GM13976 (cell line): ENCODE data around the gene COX6A1.
"Not testable (repeated sequence)": the region's sequence is repeated elsewhere in the genome, so short reads cannot be mapped to it uniquely, and the experiment has no call there.

ENCODE experiments used
- DNase-seq: peaks from one replicate; pipeline ENCODE4 v3.0.0; 2012; ENCODE audit warnings: low spot score
- CTCF ChIP-seq: IDR thresholded peaks from 2 replicates; pipeline ENCODE4 v1.5.1; 2012; ENCODE audit warnings: borderline replicate concordance, mild to moderate bottlenecking; ENCODE audit not compliant: insufficient read depth; ENCODE audit errors: extremely low read depth, missing control alignments, control extremely low read depth
- in situ Hi-C: fragments of 300-500 bp; cut with MboI; formaldehyde crosslinking; loops from one replicate; pipeline ENCODE4 v1.12.0; 2022; ENCODE audit warnings: low sequenced_read_pairs, mixed read lengths, inconsistent platforms; ENCODE audit not compliant: unreplicated experiment

The COX6A1 gene

DNA sequence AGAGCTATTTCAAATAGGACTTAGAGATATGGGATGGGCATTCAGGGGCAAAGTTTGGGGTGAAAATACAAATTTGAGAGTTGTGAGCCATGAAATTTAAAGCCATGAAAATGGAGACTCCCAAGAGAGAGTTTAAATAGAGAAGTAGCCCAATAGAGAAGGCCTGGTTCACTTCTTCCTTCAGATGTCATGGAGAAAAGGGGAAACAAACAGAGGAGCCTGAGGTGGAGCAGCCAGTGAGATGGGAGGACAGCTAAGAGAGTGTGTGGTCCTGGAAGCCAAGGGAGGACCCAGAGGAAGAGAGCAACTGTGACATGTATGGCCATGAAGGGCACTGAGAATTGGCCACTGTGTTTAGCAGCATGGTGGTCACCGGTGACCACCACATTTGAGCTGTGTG, 45.7 kb downstream of the COX6A1 start:
- no peak for DNase-seq
- in situ Hi-C loops: no loop called here
- TF ChIP-seq CTCF: no peak

- no peak for DNase-seq
- in situ Hi-C loops: no loop called here
- no peak for TF ChIP-seq CTCF
These were observed 48.3 kb downstream of the COX6A1 start for GRCh38 chr12:120485961-120486881.

- DNase-seq, in situ Hi-C loops: not testable (repeated sequence)
These were observed 49.6 kb downstream of the COX6A1 start for GRCh38 chr12:120487552-120487951.

DNA sequence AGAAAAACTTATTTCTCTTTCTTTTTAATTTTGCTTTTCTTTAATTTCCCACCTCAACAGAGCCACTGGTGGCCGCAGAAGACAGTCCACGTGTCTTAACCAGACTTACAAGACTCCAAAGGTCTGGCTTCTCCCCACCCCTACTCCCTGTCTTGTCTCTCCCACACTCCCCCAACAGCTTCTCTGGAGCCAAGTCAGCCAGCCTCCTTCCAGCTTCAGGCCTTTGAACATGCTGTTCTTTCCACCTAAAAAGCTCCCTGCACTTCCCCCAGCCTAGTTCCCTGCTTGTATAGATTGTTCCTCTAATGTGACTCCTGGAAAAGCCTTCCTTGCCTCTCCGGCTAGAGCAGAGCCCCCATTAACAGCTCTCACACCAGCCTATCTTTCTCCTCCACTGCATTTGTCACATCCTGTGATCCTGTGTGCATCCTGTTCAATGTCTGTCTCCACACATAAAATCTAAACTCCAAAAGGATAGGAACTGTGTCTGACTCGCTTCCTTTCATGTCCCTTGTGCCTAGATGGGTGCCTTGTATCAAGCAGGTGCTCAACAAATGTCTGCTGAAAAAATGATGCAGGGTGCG, 50.2 kb downstream of the COX6A1 start:
- no peak for TF ChIP-seq CTCF
- in situ Hi-C loops: no loop called here
- no peak for DNase-seq

GRCh38 chr12:120489018-120489417, 51.1 kb downstream of the COX6A1 start:
- no peak for TF ChIP-seq CTCF
- DNase-seq: no peak
- in situ Hi-C loops: no loop called here

- no peak for TF ChIP-seq CTCF
- in situ Hi-C loops: no loop called here
- no peak for DNase-seq
These were observed 52.4 kb downstream of the COX6A1 start for GRCh38 chr12:120490325-120490724.
